Thoracic aorta (tissue), 2 donors: ENCODE measurements around the gene NEDD4L. TPM values are rescaled to one million over a fixed set of nuclear protein-coding genes. Genes with fewer than 3 reads are reported as not detected.

Experiments
- ATAC-seq: fragments of 150-250 bp; one replicate; pipeline ENCODE4 v1.8.0; 2017; ENCODE audit warnings: low read depth; ENCODE audit not compliant: insufficient number of reproducible peaks, low FRiP score
- DNase-seq: peaks from one replicate; pipeline ENCODE4 v3.0.0-alpha.2; 2020; ENCODE audit warnings: low spot score
- H3K27ac ChIP-seq, 2 donors: fragments of 200-600 bp; sonication (generic); 1 replicate in 1 of 2; 2 replicates in 1 of 2; pipeline ENCODE4 v1.5.1; 2016; ENCODE audit warnings: mild to moderate bottlenecking in 2 of 2, moderate library complexity in 2 of 2
- H3K27me3 ChIP-seq: fragments of 200-600 bp; sonication (generic); replicated peaks from 2 replicates; pipeline ENCODE4 v1.6.0; 2016; ENCODE audit warnings: mild to moderate bottlenecking; ENCODE audit not compliant: insufficient read depth
- H3K36me3 ChIP-seq: fragments of 200-600 bp; sonication (generic); one replicate; pipeline ENCODE4 v1.5.1; 2016
- H3K4me1 ChIP-seq, 2 donors: fragments of 200-600 bp; sonication (generic); 1 replicate in 1 of 2; 2 replicates in 1 of 2; pipeline versions ENCODE4 v1.5.1 to v1.6.0; 2016; ENCODE audit warnings: low read depth in 2 of 2, mild to moderate bottlenecking in 1 of 2; ENCODE audit not compliant: control insufficient read depth in 1 of 2
- H3K4me3 ChIP-seq: fragments of 200-600 bp; sonication (generic); 2 replicates; pipeline ENCODE4 v1.5.1; 2016; ENCODE audit warnings: mild to moderate bottlenecking
- H3K9me3 ChIP-seq: fragments of 200-600 bp; sonication (generic); 2 replicates; pipeline ENCODE4 v1.5.1; 2016
- CTCF ChIP-seq: fragments of 200-600 bp; sonication (generic); IDR thresholded peaks from one replicate; pipeline ENCODE4 v1.5.1; 2019; ENCODE audit warnings: antibody characterized with exemption
- total RNA-seq, 2 donors: library from RNA; depleted of rRNA; stranded (reverse); fragments of >200 nt; gene quantifications; one replicate each; pipeline versions ENCODE4 v1.1.0 to v1.2.3, GENCODE V29; 2016

Gene NEDD4L
- total RNA-seq, 2 donors from 2014 or later = 13.9 to 22.9 TPM

DNA sequence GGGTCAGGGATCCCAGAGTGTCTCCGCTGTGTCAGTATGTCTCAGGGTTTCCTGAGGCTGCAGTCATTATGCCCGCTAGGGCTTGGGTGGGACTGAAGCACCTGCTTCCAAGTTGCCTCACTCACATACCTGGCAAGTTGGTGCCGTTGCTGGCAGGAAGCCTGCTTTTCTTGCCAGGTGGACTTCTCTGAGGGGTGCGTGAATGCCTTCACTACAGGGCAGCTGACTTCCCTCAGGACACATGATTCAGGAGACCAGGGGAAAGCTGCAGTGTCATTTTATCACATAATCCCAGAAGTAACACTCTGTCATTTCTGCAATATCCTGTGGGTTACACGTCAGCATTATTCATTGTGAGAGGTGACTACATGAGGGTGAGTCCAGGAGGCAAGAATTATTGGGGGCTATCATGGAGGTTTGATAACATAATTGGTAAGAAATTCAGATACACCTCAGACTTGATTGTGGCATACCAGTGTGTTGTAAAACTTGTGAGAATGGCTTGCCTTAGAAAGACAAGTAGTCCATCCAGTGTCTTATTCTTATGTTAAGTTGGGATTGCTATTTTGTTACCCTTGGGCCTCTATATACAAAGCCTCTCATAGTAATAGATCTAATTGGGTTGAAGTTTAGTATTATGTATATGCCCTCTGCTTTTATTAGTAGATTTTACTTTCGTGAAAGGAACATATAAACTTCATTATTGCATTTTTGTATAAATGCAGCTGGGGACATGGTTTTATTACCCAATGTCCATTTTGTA is 44.1 kb downstream of the NEDD4L start:
- no peaks in the 10 kb centered on the region for H3K4me1 ChIP-seq
- H3K27ac ChIP-seq = no peak overlapping the region
- H3K27me3 ChIP-seq = no peaks in the 10 kb centered on the region
- H3K9me3 ChIP-seq = no peaks in the 10 kb centered on the region
- DNase-seq (no peak), ATAC-seq (no peak)
- no peak for TF ChIP-seq CTCF
- no peaks in the 10 kb centered on the region for H3K36me3 ChIP-seq
- H3K4me3 ChIP-seq = no peak overlapping the region

DNA sequence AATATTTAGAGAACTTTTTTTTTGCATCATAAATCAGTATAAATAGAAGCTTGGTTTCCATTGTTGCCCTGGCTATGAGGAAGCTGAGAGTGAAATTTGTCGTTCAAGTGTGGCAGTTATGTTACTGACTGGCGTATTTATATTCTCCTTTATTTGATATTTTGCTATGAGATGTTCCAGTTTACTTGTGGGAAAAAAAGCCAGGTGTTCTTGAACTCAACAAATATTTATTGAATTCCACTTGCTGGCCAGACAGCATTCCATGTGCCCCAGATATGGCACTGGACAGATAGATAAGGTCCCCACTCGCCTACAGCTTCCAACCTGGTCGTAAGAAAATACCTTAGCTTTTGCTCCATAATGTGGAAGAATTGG is 44.7 kb downstream of the NEDD4L start:
- ATAC-seq = no peak
- H3K4me3 ChIP-seq = no peak overlapping the region
- H3K9me3 ChIP-seq = no peaks in the 10 kb centered on the region
- no peaks in the 10 kb centered on the region for H3K27me3 ChIP-seq
- no peak for DNase-seq
- TF ChIP-seq CTCF = no peak
- no peaks in the 10 kb centered on the region for H3K4me1 ChIP-seq
- H3K27ac ChIP-seq = no peak overlapping the region
- H3K36me3 ChIP-seq = no peaks in the 10 kb centered on the region

GRCh38 chr18:58091099-58091611 is 47.1 kb downstream of the NEDD4L start:
- Histone ChIP-seq H3K36me3 (no peaks in the 10 kb centered on the region), H3K9me3 (no peaks in the 10 kb centered on the region), H3K27ac (no peak overlapping the region), H3K27me3 (no peaks in the 10 kb centered on the region), H3K4me1 (no peaks in the 10 kb centered on the region), H3K4me3 (no peak overlapping the region)
- DNase-seq = no peak
- no peak for TF ChIP-seq CTCF
- ATAC-seq = no peak

- DNase-seq (no peak), ATAC-seq (no peak)
- no peak for TF ChIP-seq CTCF
- no peaks in the 10 kb centered on the region for H3K36me3 ChIP-seq
- no peaks in the 10 kb centered on the region for H3K9me3 ChIP-seq
- H3K4me1 ChIP-seq = peaks cover 5 to 11% of the 10 kb centered on the region in 2 donors
- no peaks in the 10 kb centered on the region for H3K27me3 ChIP-seq
- no peak overlapping the region for H3K4me3 ChIP-seq
- no peak overlapping the region for H3K27ac ChIP-seq
Observed at GRCh38 chr18:58093311-58093803, 49.3 kb downstream of the NEDD4L start.

DNA sequence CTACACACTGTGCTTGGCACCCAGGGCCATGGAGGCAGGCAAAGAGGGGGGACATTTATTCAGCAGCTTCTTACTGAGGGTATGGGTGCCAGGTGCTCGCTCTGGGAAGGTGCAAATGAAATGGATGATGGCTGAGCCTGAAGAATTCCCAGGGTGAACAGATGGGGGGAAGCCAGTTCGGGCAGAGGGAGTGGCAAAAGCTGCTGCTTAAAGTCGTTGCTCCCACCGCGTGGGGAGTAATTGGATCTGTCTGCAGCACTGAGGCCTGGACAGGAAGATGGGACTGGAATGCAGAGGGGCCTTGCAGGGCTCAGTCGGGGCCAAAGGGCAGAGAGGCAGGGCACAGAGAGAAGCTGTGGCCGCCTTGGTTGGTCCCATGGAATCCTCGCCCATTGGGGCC is 51.2 kb downstream of the NEDD4L start:
- Histone ChIP-seq H3K27ac (no peak overlapping the region), H3K4me1 (peaks cover 5 to 11% of the 10 kb centered on the region in 2 donors), H3K9me3 (no peaks in the 10 kb centered on the region), H3K4me3 (no peak overlapping the region), H3K36me3 (no peaks in the 10 kb centered on the region), H3K27me3 (no peaks in the 10 kb centered on the region)
- DNase-seq = no peak
- TF ChIP-seq CTCF = no peak
- ATAC-seq = no peak
